Activated T-cell treated with anti-CD3 and anti-CD28 coated beads, Interleukin-2, amount 50 U/mL, for 48 hours (primary cell): ENCODE results near the gene FARS2.

Experiments used
- DNase-seq, 2 experiments: peaks; one replicate each; pipeline ENCODE4 v3.0.0-alpha.2; 2020

The FARS2 gene

DNA sequence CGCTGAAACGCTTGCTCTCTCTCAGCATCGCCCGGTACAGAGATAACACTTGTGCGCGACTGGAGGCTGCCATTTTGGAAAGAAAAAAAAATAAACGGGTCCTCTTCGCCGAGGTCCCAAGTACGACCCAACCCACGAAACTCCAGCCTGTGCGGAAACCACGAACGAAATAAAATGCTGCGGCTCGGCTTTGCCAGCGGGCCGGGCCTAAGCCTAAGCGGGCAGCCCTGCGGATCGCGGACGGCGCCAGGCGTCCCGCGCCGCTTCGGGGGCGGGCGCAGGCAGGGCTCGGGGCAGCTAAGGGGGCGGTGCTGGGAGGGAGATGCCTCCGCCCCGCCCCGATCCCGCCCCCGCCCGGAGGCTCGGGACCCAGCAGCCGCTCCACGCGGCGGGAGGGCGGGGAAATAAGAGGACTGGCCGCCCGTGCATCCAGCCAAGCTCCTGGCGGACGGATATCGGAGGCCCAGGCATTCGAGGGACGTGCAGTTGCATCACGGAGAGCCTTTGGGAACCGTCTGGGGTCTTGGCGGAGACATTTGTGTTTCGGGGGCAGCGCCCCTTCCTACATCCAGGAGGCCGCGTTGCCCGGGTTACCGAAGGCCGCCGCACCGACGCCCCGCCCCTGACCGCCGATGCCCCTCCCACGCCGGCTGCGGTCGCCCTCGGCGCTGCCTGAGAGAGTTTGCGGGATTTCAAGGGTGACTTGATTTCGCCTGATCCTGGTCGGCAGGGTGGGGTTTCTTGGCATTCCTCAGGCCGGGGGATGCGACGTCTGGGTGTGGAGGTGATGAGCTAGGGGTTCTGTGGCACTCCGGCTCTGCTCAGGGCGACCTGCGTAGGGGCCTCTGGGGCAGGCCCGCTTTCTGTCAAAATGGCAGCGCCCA lies at the start of gene FARS2, which contains the start of gene LYRM4:
Gene FARS2 (plus strand): TSS at position 853 of the 884 bp plus-strand sequence.
Gene LYRM4 (minus strand): TSS at position 290 of the 884 bp plus-strand sequence. CDS start 217 bp downstream, at position 73.
- DNase-seq: peak; percentile 95

DNA sequence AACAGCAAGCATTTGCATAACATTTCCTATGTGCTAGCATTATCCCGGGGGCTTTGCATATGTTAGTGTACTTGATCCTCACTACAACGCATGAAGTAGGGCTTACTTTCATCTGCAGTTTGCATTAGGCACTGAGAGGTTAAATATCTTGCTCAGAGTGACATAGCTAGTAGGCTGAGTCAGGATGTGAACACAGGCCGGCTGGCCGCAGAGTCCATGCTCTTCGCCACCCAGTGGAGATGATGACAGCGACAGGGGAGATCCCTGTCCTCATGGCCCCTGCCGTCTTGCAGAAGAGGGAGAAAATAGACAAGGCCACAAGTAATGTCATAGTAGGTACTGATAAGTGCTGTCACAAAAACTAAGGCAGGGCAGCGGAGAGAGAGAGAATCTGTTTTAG lies 47.5 kb upstream of the FARS2 start:
- no peak for DNase-seq

DNA sequence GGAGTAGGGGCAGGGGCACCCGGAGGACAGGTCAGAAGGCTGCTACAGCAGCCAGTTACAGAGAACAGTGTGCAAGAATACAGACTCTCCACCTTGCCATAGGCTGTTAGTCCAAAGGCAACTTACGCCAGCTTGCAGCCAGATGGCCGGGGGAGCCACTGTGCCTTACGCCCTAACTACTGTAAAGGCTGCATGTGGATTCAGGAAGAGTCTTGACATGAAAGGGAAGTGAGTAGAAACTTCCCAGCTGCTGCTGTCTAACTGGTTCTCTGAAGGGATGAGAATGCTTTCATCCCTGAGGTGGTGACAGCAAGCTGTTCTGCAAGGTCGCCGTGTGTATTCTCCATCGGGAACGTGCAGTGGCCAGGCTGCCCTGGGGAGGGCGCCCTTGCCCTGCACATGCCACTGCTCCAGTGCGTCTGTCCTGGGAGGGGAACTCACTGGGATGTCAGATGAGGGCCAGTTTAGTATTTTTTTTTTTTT lies 46.7 kb upstream of the FARS2 start:
- DNase-seq: peak; percentile 58 to 65

DNA sequence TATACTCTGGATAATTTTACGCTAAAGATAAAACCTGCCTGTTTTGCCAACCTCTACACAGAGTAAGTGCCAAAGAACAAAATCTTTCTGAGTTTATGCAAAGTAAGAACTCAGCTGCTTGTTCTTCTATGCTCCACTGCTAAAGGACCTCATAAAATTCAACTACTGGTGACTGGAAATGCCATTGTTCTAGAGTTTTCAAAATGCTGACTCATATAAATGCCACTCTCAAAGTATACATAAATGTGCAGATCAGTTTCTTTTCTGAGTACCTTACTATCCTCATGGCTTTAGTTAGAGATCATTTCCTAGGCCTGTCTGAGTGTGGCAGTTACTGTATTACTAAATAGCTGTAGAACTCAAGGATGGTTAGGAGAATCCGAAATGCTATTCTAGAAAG lies 46.2 kb upstream of the FARS2 start:
- DNase-seq: no peak

DNA sequence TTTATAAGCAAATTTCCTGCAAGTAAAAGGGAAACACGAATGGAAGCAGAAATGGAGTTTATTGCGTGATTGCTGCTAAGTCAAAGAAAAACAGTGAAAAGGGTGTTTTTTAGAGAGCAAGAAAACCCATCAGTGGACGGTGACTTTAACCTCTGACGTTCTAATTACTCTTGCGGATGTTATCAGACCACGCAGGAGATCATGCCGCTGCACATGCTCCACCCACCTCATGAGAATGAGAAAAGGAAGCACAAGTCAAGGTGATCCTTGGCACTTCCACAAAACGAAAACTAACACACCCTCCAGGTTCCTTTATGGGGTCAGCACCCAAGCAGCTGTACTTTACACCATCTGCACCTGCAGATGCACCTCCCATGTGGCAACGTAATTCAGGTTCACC lies 45.5 kb upstream of the FARS2 start:
- DNase-seq: no peak

DNA sequence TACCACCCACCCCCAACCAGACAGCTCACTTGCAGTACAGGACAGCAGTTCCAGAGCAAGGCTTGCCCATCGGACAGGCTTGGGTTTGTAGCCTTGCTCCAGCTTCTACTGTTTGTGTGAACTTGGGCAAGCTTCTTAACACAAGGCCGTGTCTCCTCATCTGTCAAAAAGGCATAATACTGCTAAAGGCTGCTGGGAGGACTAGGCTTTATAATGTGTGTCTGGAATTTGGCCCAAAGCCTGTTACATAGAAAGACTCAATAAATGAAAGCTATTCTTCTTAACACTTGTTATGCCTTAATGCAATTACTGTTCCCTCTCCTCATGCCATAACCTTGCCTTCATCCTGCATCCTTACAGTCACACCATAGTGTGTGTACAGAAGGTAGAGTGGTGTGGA lies 44.0 kb upstream of the FARS2 start:
- DNase-seq: no peak

DNA sequence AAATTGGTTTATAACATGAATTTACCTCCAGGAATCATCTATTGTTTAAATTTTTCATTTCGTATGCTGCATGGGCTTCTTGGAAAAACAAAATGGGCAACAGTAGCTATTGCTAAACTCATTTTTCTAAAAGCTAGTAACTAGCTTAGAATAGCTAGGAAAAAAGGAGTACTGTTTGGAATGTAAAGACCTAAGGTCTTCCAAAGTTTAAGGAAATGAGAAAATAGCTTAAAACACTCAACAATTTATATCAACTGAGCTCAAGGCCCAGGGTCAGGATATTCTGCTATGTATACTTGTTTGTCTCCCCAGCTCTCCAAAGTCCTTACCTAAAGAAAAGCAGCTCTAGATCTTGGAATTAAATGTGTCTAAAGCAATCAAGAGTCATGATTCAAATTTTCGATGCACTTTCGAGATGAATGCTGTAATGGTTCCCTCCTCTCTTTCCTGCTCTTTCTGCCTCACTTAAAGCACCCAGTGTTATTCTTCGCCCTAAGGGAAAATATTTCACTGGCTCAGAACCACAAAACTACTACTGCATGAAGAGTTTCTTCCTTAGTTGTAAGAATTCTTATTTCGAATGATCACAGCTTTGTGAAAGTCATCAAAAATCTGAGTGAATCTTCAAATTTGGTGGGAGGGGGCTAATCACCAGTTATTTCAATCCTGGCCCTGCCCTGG lies 42.2 kb upstream of the FARS2 start:
- no peak for DNase-seq

DNA sequence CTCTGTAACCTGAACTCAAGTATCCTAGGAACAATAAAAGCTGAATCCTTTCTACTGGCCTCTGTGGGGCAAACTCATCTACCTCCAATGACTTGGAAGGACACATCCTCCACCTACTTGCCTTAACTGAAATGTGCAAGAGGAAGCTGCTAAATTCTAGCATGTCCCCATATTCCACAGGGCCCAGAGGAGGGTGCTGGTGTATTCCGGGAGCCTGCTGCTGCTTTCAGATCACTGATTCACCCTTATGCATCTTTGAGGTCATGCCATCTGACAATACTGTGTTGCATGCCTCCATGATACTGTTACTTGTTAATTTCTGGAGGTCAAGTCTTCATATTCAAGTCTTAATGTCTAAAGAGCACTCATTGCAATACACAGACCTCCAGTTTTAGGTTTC lies 40.9 kb upstream of the FARS2 start:
- no peak for DNase-seq

DNA sequence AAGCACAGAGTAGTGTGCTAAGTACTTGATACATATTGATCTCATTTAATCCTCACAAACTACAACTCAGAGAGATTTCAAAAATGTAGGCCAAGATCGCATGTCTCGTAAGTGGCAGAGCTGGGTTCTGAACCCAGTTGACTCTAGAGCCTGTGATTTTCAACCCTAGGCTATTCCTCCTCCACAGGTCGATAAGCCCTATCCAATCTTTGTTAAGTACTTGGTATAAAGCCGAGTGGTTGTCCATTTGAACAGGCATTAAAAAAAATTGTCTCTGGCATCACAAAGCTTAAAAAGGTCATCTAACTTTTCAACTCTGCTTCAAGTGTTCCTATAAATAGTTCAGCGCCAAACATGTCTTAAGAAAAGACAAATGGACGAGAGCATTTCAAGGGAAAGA lies 38.0 kb upstream of the FARS2 start:
- DNase-seq: no peak

DNA sequence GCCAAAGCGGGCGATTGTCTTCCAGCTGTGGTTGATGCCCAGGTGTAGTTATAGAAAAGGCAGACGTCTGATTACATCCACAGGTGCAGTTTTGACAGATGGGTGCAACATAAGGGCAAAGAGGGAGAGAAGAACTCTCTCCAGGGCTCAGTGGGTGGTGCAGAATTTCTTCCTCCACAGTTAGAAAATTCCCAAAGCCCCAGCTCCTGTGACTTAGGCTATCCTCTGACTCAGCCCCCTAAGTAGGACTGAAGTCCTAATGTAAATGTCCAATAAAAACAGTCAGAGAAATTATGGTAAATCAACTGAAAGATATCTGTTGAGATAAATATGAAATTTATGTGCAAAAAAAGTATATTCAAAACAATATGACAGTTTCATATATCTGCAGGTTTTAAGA lies 32.0 kb upstream of the FARS2 start:
- DNase-seq: no peak

DNA sequence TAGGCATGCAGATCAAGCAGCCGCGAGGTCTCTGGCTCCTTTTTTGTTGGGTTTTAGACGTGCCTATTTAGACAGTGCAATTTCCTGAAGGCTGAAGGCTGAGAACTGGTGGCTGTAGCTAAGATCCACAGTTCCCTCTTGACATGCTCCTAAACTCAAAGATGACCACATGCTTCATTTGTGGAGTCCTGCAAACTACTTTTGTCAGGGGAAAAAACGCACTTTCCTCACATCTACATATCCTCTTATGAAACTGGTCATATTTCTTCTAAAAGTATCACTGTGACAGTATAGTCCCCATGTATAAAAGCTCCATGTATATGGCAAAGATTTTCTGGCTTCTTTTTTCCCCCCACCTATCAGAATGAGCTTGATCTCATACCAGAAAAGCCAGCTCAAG lies 31.2 kb upstream of the FARS2 start:
- no peak for DNase-seq

DNA sequence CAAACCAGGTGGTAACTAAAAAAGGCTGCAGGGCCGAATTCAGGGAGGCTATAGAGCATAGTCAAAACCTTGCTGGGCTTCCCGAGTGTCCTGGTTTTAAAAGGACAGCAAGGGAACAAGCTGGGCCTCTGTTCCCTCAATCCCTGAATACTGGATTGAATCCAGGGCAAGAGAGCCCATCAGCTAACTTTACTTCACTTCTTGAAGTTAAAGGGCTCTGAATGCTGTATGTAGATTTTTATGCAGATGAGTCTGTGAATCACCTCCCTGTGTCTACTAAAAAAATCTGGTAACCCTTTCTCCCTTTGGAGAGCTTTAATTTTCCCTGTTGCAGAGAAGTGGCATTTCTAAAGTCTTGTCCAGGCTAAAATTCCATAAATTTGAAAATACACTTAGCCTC lies 30.0 kb upstream of the FARS2 start:
- DNase-seq: no peak

DNA sequence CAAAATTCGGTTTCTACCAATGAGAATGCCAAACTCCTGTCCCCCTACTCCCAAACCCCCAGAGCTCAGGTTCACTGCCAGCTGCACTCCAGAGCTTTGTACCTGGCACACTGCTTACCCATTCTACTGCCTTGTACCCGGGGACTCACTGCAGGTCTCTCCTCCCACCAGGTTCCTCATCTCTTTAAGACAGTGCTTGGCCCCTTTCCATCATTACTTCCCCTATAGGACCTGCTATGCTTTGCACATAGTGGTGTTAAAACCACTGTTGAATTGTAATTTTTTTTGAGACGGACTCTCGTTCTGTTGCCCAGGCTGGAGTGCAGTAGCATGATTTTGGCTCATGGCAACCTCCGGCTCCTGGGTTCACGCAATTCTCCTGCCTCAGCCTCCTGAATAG lies 26.4 kb upstream of the FARS2 start:
- DNase-seq: no peak

DNA sequence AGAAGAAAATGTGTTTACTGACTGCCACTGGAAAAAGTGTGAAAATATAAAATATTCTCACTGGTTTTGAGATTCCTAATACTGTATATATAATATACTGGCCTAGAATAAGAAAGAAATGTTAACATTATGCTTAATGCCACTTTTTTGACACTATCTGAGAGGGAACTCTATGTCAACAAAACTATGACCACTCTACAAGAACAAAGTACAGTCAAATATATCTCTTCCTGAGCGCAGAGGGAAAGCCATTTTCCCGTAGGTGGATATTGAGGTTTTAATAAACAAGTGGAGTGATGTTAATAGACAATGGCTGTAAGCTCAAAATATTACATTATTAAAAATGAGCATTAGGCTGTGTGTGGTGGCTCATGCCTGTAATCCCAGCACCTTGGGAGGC lies 25.5 kb upstream of the FARS2 start:
- no peak for DNase-seq

DNA sequence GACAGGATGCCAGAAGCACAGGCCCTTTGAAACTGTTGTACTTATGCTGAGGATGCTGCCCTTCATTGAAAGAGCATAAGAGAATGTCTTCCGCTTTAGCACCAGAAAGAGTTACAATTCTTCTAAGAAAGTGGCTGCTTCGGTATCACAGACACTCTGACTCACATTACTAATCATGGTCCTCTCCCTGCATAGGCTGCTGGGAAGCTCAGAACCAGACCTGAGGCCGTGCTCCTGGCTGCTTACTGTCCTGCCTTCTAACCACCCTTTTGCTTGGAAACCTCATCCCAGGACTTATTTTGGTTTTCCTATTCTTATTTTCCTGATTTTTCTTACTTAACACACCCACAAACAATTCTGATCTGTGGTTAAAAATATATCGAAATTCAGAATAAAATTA lies 23.5 kb upstream of the FARS2 start:
- DNase-seq: no peak

DNA sequence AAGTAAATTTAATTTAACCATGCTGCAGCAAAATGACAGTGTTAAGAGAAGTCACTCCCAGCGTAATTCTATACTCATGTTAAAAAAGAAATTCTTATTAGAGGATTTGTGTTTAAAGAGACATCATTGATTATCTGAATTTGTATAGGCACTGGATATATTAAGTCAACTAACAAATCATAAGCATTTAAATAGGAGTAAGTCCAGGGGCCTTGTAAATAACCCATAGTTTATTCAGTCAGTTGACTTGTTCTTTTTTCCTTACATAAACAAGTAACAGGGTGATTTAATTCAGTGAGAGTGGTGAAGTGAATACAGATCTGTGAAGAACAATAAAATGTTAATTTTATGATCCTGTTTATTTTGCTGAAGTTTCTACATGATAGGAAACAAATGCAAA lies 23.0 kb upstream of the FARS2 start:
- no peak for DNase-seq

DNA sequence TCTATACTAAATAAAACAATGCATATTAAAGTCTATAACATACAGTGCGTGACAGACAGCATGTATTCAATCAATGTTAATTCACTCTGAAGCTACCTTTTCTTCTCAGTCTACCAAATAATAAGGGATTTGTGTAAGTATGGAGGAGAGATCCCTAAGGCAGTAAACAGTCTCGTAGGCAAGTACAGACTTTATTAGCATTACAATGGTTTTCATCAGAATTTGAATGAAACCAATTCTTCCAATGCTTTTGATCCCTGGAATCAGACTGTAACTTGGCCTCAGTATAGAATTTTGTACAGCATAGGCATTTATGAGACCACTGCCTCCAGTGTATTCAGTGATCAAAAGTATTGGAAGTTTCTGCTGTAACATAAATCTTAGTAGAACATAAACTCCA lies 20.1 kb upstream of the FARS2 start:
- no peak for DNase-seq

DNA sequence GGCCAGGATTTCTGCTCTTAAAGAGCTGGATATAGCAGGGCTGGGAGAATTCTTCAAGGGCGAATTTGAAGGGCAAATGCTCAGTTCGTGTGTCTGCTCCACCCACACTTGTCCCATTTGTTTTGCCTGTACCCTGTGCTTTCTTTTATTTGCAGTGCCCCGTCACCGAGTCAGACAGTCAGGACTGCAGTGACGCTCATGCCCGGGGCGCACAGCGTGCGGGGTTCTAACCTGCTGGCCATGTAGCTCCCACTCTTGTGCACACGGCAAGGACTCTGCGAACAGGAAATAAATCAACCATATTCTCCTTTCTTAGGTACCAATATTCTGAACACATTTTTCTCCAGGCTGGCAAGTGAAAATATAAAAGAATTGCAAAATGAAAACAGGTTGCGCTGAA lies 18.2 kb upstream of the FARS2 start:
- DNase-seq: no peak

DNA sequence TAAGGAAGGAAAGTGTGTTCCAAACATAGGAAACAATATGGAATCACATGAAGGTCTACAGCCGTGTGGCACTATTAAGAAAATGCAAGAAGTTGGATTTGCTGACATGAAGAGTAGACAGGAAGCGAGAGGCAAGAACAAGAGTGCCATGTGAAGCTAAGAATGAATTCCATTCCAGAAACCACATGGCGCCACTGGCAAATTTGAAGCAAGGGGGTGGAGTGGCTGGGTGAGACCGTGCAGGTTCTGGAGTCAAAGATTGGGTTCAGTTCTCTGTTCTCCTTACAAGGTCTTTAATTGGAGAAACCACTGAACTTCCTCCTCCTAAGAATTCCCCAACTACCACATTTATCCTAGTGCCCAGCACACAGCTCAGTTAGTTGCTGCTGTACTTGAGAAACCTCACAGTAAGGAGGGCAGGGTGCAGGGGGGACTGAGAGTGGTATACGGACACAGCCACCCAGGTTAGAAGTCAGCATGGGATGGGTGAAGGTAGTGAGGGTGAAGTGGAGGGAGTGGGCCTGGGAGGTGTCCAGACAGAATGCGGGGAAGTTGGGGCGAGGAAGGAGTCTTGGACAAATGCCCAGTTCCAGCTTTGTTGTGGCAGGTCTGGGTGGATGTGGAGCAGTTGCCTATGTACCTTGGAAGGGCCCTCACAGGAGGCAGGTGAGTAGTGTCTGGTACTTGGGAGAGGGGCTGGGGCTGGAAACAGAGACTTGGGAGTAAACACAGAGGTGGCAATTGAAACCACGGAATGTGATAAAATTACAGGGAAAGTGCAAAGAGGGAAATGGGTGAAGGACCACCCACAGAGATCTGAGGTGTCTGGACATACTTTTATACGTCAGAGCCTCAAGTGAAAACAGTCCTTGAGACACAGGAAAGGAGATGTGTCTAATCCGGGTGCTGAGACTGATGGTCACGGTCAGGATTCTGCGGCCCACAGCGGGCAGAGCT lies 14.9 kb upstream of the FARS2 start:
- no peak for DNase-seq

DNA sequence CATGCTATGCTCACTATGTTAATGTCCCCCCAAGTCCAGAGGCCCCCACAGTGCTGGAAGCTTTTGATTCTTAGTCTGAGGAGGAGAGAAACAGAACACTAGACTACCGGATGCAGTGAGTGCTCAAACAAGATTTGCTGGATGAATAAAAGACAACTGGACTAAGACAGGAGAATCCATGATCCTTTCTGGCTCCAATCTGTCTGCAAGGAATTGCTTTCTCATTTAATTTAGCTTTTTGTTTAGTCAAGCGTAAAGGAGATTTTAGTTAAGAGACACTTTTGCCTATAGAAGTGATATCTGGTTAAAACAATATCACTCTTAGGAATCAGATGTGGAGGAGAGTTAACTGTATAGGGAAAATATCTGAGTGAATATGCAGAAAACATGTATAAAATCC lies 14.1 kb upstream of the FARS2 start:
- no peak for DNase-seq

DNA sequence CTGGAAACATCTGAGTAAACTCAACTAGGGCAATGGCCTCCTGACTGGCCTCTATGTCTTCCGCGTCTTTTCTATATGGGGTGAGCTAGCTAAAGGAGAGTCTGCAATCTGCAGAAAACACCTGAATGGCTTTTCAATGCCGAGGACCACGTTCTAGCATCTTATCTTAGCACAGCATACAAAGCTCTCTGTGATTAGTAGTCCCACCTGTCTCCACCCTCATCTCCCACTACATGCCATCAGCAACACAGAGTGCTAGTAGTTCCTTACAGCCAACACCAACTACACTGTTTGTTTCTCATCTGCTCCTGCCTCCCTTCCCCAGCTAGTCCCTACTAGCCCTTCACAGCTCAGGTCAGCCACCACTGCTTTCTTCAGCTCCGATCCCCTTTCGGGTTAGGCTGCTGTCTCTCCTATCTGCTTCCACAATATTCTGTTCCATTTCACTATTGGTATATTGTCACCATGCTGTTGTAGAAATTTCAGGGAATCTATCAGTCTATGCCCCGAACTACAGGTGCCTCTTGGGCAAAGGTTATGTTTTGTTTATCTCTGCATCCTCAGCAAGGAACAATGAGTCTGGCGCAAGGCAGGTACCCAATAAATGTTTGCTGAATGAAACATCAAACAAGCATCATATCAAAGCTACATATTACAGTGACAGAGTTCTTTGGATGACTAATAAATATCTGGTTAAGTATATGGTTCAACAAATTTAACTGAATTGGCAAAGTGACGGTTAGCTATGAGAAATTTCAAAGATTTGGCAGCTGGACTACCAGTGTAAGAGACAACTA lies 12.8 kb upstream of the FARS2 start:
- no peak for DNase-seq

DNA sequence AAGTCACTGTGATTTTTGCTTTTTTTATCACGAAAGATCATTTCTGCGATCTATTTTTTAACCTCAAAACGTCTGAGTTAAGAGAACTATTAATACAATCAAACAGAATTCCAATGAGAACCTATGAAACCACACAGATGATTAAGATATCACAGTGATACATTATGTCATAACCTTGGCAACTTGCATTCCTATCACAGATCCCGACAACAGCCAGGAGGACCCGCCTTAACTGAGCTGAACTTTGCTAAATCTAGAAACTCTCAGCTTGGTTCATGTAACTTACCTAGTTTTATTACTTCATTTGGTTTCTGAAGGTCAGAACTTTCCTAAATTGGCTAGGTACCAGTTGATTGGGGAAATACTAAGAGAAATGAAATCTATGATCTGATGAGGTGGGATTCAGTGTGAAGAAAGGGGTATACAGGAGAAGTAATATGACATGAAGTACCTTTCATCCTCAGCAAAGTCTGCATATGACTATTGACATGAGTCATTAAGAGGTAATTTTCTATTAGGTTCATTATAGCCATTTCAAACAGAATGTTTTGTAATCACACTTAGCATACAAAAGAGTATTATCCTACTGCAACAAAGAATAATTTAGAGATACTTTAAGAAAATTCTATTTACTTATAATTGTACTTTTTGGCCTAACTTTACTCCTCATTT lies 11.7 kb upstream of the FARS2 start:
- DNase-seq: no peak
